Measurements from ENCODE around the gene DCTN1.

- TF ChIP-seq CTCF (IDR thresholded peaks at IDR 0.05) (no peak), POLR2A (IDR thresholded peaks at IDR 0.05; ENCODE audit: low read depth) (no peak), POLR2AphosphoS5 (IDR thresholded peaks at IDR 0.05) (no peak), EP300 (IDR thresholded peaks at IDR 0.05) (no peak)
Observed at GRCh38 chr2:74417197-74417596, 37.1 kb upstream of the DCTN1 start.

Data from esophagus muscularis mucosa (tissue), 4 donors.